ENCODE data around the gene SLC26A6.

The SLC26A6 gene

DNA sequence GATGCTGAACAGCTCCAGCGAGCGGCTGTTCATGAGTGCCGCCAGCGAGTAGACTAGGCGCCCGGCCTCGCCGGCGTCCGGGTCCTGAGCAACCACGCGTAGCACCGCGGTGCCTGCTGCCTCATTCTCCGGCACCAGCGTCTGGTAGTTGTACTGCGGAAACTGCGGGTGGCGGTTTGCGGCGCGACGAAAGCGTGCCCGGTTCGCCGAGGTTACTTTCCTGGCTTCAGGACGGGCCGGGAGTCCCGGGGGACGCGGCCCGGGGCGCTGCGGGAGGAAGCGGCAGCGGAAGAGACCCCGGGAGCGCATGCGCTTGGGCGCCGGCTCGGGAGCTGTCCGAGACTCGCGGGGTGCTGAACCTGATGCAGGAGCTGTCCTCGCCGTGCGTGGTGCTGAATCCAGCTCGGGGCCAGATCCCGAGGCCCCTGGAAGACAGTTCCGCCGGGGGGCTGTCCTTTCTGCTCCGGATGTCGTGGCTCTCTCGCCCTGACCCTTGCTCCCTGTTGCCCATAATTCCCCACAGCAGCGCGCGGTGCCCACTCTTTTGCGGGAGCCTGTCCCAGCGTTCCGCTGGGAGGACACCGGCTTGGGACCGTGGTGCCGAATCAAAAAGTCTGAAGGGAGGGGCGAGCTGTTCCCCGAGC lies 26.4 kb upstream of the SLC26A6 start:
- no peak for FAIRE-seq

DNA sequence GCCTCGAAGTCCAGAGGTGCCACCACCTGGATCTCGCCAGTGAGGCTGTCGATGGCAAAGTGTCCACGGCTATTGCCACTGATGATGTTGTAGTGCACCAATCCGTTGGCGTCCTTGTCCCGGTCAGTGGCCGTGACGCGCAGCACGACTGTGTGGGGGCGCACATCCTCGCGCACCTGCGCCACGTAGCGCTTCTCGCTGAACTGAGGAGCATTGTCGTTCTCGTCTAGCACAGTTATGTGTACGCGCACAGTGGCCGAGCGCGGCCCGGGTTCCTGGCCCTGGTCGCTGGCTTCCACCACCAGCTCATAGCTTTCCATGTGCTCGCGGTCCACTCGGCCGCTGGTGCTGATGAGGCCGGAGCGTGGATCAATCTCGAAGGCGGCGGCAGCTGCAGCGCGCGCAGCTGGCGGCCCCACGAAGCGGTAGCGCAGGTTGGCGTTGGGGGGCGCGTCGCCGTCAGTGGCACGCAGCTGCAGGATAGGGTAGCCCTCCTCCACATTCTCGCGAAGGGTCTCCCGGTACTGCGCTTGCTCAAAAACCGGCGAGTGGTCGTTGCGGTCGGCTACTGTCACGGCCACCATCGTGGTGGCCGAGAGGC lies 25.6 kb upstream of the SLC26A6 start:
- FAIRE-seq, result no peak

DNA sequence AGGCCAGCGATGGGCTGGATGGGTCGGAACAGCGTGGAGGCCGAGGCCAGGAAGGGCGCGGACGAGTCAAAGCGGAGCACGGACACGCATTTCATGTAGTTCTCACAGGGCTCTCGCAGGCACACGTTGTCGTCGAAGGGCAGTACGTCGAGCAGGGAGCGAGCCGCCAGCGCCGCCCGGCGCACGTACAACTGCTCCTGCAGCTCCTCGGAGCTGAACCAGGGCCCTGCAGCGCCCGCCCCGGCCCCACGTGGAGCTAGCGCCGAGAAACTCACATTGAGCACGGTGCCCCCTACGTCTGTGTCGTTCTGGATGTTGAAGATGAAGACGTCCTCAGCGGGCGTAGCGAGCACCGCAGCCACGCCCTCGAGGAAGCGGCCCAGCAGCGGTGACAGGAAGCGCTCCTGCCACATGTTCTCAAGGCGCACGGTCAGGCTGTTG lies 21.6 kb upstream of the SLC26A6 start:
- no peak for FAIRE-seq

DNA sequence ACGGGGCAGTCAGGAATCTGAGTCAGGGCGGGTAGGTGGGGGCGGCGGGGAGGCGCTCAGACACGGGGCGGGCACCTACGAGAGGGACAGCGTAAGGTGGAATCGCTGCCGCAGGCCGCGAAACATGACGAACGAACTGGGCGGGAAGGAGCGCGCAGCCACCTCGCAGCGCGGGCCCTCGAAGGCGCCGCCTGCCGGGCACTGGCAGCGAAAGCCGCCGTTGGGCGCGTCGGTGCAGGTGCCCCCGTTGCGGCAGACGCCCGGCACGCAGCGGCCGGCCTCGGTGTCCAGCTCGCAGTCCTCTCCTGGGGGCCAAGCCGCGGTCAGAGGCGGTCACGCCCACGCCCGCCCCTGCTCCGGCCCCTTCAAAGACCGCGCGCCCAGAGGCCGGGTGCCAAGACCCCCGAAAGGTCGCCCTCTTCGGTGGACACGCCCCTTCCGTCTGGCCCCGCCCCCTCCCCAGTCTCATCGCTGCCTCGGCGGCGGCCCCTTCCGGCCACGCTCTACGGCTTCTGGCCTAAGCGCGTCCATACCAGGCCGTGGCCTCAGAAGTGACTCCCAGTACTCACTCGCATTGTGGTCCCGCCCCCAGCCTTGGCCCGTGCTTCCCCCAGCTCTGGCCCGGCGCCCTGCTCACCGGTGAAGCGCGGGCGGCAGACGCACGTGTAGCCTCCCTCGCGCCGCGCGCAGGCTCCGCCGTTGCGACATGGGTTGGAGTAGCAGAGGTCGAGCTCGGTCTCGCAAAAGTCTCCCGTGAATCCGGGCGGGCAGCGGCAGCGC lies 21.0 kb upstream of the SLC26A6 start:
- FAIRE-seq, result no peak

DNA sequence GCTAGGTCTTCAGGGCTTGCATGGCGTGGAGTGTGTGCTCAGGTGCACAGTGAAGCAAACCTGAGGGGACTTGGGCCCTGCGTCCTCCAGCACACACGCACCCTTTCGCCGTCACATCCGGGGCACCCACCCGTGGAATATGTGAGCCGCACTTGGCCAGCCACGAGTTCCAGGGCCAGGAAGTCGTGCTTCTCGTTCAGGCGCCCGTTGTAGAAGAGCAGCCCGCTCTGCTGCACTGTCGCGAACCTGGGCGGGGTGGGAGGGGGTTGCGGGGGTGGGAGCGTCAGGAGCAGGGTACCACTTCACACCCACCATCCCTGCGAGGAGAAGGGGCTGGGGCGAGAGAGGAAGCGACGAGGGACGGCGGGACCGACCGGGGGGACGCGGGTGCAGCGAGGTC lies 20.3 kb upstream of the SLC26A6 start:
- FAIRE-seq, result no peak

DNA sequence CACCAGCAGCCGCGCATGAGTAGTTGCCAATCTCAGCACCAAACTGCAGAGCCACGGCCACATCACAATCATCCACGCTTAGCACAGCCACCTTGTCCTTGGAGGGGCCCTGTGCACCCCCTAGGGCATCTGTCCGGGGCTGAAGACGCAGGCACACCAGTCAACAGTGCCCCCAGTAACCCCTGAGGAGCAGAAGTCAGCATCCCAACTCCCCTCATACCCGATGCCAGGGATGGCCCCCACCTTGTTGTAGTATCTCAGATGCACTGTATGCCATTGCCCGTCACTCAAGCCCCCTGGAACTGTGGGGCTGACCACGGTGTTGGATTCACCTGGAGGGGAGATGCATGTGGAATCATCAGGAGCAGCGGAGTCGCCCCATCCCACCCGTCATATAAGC lies 19.8 kb upstream of the SLC26A6 start:
- no peak for FAIRE-seq

DNA sequence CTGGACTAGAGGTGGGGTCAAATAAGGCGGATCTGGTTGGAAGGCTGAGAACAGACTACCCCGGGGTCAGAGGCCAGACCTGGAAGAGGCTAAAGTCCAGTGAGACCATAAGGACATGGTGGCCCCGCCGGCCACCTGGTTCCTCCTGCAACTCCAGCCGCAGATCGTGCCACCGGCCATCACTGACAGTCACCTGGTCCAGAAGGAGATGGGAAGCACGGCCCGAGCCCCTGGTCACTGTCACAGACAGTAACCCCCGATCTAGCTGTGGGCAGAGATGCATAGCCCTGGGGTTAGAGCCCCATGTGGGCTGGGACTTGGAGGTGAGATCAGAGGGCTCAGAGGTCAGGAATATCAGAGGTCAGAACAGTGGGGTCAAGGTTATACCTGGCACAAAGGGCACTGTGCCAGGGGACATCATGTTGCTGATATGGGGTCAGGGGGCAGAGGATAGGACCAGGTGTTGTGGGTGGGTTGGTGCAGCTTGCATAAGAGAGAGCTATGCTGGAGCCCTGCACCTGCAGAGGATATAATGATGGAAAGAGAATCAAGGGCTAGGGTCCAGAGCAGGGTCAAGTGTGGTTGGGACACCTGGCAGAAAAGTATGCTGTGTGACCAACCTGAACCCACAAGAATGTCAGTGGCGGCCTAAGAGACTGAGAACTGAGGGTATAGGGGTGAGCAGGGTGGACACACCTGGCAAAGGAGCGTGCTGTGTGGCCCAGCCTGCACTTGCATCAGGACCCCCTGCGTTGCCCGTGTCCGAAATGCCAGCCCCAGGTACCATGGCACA lies 17.9 kb upstream of the SLC26A6 start:
- FAIRE-seq, result no peak

DNA sequence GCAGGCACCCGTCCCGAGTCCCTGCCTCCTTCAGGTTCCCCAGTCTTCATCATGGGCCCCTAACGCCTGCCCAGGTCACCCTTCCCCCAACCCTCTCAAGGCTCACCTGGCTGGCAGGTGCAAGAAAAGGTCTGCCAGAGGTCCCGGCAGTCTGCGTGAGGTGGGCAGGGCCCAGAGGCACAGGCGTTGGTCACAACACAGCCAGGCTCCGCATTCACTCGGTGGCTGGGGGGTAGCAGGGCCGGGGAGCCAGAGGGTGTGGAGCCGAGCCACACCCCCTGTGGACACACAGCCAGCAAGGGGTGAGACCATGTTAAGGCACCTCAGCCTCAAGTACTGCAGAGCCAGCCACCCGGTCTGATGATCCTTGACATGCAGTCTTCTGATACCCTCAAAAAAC lies 16.5 kb upstream of the SLC26A6 start:
- no peak for FAIRE-seq

DNA sequence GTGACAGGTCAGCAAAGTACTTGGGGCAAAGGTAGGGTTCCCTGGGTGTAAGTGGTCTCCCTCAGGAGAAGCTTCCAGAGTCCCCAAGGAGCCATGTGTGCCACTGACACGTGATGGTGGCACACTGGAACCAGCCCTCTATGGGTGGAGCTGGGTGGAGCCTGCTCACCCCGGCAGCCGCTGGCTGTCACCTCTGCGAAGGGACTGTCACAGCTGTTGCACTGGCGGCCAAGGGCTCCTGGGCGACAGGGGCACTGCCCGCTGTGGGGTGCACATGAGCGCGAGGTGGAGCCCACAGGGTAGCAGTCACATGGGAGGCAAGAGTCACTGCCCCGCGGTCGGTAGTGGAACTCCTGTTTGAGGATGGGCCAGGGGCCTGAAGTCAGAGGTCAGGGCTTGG lies 15.5 kb upstream of the SLC26A6 start:
- FAIRE-seq, result no peak

DNA sequence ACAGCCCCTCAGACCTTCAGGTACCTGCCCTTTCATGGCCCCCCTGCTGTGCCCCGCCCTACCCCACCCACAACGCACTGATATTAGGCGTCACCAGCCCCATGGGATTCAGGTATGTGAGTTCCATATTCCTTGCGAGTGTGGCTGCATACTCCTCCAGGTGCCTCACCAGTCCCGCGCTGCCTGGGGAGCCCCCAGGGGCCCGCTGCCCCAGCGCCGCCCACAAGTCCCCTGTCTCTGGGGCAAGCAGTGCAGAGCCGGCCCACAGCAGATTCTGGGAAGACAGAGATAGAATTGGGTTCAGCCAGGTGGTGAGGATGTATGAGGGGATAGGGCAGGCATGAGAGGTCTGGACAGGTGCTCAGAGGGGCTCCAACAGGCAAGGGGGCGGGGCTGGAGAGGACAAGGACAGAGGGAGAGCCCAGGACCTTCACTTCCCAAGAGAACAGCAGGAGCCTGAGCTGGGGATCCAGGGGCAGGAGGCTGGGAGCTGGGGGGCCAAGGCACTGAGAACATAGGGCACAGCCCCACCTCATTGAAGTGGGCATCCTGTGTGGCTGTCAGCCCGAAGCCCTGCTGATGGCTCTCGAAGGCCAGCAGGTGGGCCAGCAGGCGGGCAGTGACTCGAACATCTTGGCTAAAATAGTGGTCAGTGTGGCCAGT lies 13.1 kb upstream of the SLC26A6 start:
- no peak for FAIRE-seq

DNA sequence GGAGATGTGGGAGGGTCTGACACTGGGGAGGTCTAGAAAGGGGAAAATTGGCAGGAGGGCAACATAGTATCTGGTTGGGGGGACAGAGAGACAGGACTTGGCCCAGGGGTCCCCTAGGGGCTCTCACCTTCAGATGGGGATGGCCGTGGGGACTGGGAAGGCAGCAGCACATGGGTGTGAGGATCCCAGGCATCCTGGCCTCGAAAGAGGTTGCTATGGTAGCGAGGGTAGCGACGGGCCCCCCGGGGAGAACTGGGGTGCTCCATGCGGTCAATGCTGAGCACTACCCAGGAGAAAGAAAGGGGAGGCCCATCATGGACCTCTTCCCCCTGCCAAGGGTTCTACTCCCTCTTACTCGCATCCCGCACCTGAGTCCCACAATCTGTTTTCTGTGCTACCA lies 12.5 kb upstream of the SLC26A6 start:
- FAIRE-seq, result no peak

DNA sequence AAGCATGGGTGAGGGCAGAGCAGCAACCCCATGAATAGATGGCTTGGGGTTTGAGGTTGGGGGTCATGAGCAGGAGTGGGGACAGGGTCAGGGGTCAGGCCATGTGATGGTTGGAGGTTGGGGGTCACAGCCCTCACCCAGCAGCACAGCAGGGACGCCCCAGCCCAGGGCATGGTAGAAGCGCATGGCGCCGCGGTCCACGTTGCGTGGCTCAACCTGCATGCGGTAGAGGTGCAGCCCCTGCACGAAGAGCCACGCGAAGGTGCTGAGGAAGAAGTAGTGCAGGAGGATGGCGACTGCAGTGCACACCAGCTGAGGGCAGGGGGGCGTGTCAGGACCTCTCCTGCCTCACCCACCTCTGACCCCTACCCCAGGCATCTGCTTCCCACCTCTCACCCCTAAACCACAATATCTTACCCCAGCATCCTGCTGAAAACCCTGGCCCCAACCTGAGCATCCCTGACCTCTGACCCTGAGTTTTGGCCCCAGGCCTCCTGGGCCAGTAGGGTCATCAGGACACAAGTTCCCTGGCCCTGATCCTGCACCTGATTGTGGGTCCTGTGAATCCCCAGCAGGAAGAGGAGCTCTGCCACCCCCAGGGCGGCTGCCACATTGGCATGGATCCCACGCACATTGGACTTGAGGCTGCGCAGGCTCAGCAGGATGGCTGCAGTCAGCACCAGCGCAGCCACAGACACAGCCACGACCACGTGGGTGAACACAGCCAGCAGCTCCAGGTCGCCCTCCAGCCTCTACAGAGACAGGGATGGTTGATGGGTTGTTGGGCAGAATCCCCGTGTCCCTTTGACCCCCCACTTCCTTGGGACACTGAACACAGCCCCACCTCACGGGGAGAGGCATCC lies 9.9 kb upstream of the SLC26A6 start:
- no peak for FAIRE-seq

DNA sequence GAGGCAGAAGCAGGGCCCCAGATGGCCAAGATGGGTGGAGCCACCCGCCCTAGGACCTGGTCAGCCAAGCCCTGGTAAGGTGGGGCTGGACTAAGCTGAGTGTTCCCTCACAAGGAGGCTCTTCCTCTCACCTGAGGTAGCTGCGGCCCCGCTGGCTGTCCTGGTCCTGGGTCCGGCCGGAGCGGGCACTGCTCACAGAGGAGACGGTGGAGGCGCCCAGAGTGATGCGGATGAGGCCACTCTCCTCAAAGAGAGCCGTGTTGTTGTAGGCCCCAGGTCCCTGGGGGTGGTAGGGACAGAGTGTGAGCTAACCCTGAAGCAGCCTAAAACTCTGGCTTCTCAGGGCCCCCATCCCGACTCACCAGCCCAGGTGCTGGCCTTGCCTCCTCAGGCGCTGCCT lies 7.3 kb upstream of the SLC26A6 start:
- FAIRE-seq, result no peak

DNA sequence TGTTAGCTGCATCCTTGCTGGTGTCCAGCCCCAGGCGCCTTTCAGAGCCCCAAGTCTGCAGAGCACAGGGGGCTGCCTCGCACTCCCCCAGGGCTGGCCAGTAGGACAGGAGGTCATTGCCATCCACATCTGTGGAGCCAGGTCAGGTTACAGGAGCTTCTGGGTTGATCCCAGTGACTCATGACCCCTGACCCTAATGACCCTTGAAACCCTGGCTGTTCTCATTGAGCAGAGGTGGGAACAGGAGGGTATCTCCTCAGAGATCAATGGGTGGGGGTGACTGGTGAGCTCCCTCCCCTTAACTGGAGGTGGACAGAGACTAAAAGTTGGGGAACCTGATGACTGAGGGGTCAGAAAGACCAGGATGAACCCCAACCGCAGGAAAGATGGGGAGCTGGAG lies 6.1 kb upstream of the SLC26A6 start:
- FAIRE-seq, result no peak

DNA sequence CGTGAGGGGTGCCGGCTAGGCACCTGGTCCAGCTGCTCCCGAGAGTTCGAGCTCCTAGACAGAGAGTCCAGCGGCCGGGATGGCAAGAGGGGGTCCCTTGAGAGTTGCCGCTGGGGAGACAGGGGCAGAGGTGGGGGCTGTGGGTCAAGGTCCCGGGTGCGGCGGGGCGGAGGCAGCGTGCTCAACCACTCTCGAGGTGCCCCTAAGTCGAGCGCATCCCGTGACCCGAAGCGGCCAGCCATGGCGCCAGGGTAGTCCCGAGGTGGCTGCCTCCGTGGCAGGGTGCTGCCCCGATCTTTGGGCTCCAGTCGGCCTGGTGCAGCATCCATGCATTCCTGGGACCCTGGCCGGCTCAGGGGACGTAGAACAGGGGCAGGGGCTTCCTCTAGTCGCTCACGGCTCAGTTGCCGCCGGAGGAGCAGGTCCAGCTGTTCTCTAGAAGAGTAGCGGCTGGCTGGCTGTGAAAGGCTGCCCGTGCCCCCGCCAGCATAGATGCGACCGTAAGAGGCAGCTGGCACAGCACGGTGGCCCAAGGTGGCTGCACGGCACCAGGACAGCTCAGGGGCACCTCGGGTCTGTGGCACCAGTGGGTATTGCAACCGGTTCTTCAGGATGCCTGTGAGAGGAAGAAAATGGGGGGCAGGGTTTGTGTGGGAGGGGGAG lies 4.8 kb upstream of the SLC26A6 start:
- no peak for FAIRE-seq

DNA sequence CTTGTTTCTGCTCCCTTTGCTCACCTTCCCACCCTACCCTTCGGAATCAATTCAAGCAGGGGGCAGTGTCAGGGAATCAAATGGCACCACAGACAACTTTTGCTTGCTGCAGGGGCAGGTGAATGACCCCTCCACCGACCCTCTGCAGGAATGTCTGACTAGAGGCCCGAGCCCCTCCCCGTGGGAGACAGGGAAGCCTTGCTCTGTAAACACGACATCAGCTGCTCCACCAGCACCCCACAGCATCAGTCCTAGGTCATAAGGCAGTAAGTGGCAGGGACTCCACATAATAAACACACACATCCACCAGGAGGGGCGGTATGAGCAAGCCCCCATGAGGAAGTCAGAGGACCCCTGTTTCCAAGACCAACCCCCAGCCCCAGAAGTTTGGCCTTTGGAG lies 2.0 kb upstream of the SLC26A6 start:
- no peak for FAIRE-seq

DNA sequence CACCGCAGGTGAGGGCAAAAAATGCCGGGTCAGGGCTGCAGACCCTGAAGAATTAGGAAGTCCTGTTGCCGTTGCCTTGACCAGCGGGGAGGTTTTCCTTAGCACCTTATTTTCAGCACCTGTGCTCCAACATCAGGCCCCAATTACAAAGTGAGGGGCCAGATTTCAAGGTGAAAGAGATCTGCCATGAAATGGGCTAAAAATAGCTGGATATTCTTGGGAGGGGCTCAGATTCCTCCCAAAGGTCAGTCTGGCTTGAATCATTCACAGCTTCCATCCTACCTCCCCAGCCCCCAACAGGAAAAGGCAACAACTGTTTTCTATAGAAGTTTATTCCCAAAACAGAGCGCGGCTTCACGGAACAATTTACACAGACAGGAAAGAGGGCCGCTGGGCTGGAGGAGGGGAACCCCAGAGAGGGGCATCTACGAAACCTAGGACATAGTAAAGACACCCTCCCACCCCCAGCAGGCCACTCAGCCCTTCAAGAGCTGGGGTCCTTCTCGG lies 941 bp upstream of the SLC26A6 start:
- no peak for FAIRE-seq

DNA sequence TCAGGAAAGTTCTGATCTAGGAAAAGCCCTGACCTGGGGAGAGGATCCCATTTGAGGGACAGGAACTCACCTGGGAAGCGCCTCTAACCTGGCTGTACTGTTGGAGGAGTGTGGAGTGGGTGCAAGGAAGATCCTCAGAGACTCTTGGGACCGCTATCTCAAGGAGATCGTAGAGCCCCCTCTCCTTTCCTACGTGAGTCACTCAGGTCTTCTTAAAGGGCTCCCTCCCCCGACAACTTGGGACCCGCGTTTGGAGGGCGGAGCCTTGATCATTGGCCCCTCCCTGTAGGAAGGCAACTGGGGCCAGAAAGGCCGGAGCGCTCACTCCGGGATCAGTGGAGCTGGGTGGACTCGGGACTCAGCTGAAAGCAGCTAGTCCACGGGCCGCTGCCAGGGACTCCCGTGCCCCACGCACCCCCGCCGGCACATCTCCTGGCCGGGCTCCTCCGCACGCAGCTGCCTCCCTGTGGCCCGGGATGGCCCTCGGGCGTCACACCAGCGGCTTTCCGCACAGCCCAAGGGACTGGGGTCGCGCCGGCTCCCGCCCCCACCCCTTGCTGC lies 520 bp downstream of the SLC26A6 start:
- no peak for FAIRE-seq

DNA sequence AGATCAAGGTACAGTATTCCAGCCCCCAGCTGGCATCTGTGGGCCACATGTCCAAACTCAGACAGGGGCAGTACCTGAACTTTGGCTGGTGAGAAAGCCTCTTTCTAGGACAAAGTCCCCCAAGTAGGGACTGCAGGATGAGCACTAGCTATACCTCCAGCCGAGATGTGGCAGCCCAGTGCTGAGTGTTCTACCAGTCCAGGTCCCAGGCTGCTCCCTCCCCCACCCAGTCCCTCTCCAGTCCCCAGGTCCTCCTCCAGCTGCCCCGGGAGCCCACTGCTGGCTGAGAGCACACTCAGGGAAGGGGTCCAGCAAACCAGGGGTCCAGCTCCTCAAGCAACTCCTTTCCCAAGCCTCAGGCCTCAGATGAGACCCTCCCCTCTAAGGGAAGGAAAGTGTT lies 1.5 kb downstream of the SLC26A6 start:
- no peak for FAIRE-seq

DNA sequence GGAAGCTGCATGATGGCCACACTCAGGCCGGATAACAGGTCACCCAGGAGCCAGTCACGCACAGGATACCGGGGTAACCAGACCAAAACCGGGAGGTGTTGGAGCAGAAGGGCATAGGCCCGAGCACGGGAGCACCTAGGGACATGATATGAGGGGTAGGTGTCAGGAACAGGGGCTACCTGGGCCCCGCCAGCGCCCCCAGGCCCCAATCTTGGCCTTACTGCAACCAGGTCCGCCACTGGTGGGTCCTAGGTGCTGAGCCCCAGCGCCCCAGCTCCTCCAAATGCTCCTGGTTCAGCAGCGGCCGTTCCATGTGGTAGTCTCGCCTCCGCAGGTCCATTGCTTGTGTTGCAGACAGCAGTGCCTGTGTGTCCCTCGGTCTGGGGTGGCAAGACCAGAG lies 2.0 kb downstream of the SLC26A6 start:
- FAIRE-seq, result no peak
